ENCODE measurements around the gene C5orf58.

C5orf58 gene

DNA sequence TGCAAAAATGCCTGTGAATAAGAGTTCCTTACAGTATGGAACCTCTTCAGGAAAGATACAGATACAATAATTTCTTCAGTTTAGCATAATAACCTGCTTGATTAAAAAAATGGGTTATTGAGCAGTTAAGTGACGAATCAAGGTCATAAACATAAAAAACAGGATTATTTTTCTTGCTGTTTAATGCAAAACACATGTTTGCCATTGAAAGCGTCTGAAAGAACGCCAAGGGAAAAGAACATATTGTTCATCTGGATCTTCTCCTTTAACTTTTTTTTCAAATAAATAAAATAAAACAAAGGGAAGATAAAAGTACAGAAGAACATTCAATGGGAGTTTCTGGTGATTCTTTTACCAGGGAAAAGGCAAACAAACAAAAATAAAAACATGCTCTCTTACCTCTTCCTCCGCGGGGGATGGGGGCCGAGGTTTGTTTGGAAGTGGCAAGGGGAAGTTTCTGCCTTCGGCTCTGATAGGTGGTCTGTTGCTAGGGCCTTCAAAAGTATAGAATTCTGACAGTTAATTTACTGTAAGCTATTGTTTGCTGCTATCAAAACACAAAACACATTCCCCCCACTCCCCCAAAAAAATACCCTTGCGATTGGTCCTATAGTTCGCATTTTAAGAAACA, 20.1 kb downstream of the C5orf58 start:
- Histone ChIP-seq H3K4me3 (ENCODE audit: insufficient read depth, low read depth, low read length) (no peak overlapping the region), H3K4me1 (ENCODE audit: control insufficient read depth, insufficient read depth, low read length) (peaks cover 36% of the 10 kb centered on the region), H3K9me3 (ENCODE audit: control insufficient read depth, low read length) (no peaks in the 10 kb centered on the region), H3K27ac (ENCODE audit: insufficient read depth, low read depth, low read length, poor library complexity, severe bottlenecking) (no peak overlapping the region), H3K36me3 (ENCODE audit: control insufficient read depth, insufficient read depth, low read length) (no peaks in the 10 kb centered on the region), H3K27me3 (ENCODE audit: control insufficient read depth, insufficient read depth, low read length, poor library complexity, severe bottlenecking) (no peaks in the 10 kb centered on the region)
- WGBS, 2 experiments, result 53 to 72% methylated on average over 5 to 6 of the region's 9 CpGs

DNA sequence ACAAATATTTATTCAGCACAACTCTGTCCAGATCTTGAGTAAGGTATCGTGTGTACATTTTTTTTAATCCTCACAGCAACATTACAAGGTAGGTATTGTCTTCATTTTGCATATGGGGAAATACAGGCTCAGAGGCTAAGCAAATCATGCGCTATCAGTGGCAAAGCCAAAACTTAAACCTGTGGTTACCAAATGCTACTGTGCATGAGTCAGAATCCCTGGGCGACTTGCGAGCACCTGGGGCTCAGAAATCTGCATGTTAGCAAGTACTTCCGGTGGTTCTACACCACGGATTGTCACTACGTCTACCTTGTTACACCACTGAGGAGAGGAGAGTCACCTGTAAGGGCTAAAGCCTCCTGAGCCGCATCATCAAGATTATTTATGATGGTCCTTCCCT, 21.3 kb downstream of the C5orf58 start:
- Histone ChIP-seq H3K36me3 (ENCODE audit: control insufficient read depth, insufficient read depth, low read length) (no peaks in the 10 kb centered on the region), H3K27me3 (ENCODE audit: control insufficient read depth, insufficient read depth, low read length, poor library complexity, severe bottlenecking) (no peaks in the 10 kb centered on the region), H3K4me1 (ENCODE audit: control insufficient read depth, insufficient read depth, low read length) (peaks cover 36% of the 10 kb centered on the region), H3K27ac (ENCODE audit: insufficient read depth, low read depth, low read length, poor library complexity, severe bottlenecking) (no peak overlapping the region), H3K4me3 (ENCODE audit: insufficient read depth, low read depth, low read length) (no peak overlapping the region), H3K9me3 (ENCODE audit: control insufficient read depth, low read length) (no peaks in the 10 kb centered on the region)
- 76 to 77% methylated on average over 8 of the region's 8 CpGs for WGBS, 2 experiments

DNA sequence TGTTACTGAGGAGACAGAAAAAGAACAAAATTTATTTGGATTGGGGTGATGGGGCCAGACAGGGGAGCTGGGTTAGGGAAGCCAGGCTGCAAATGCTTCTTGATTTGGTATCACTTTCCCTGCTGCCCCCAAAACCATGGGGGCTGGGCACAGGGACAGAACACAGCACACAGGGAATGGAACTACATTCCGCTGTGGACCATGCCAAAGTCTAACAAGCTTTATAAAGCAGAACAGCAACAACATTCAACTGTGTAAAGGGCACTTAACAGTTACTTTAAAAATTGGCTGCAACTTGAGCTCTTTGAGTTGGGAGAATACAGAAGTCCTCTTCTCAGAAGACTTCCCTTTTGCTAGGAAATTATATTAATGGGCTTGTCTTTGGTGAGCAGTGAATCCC, 23.8 kb downstream of the C5orf58 start:
- no peak overlapping the region for H3K4me3 ChIP-seq (ENCODE audit: insufficient read depth, low read depth, low read length)
- no peaks in the 10 kb centered on the region for H3K27me3 ChIP-seq (ENCODE audit: control insufficient read depth, insufficient read depth, low read length, poor library complexity, severe bottlenecking)
- WGBS, 2 experiments, result 93 to 100% methylated on average over 1 of the region's 1 CpG
- H3K27ac ChIP-seq (ENCODE audit: insufficient read depth, low read depth, low read length, poor library complexity, severe bottlenecking), result no peak overlapping the region
- no peaks in the 10 kb centered on the region for H3K36me3 ChIP-seq (ENCODE audit: control insufficient read depth, insufficient read depth, low read length)
- H3K4me1 ChIP-seq (ENCODE audit: control insufficient read depth, insufficient read depth, low read length), result peaks cover 38% of the 10 kb centered on the region
- no peaks in the 10 kb centered on the region for H3K9me3 ChIP-seq (ENCODE audit: control insufficient read depth, low read length)

DNA sequence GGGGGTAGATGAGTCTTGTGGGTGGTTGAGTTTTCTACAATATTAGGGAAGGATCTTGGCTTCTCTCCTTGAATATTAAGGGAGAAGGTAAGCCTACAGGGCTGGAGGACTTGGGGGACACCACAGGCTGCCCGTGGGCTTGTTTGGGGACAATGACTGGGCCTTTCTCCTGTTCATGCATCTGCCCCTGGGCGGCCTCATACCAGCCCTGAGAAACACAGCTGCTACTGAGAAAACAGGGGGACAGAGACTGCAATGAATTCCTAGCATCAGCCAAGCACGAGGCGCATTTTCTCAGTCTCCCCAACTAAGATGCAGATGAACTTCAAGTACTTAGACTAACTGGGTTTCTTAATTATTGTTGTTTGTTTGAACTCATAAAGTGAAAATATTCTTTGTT, 24.6 kb downstream of the C5orf58 start:
- Histone ChIP-seq H3K9me3 (ENCODE audit: control insufficient read depth, low read length) (no peaks in the 10 kb centered on the region), H3K4me1 (ENCODE audit: control insufficient read depth, insufficient read depth, low read length) (peaks cover 36% of the 10 kb centered on the region), H3K4me3 (ENCODE audit: insufficient read depth, low read depth, low read length) (no peak overlapping the region), H3K27ac (ENCODE audit: insufficient read depth, low read depth, low read length, poor library complexity, severe bottlenecking) (no peak overlapping the region), H3K27me3 (ENCODE audit: control insufficient read depth, insufficient read depth, low read length, poor library complexity, severe bottlenecking) (no peaks in the 10 kb centered on the region), H3K36me3 (ENCODE audit: control insufficient read depth, insufficient read depth, low read length) (no peaks in the 10 kb centered on the region)
- 92 to 95% methylated on average over 4 of the region's 4 CpGs for WGBS, 2 experiments

DNA sequence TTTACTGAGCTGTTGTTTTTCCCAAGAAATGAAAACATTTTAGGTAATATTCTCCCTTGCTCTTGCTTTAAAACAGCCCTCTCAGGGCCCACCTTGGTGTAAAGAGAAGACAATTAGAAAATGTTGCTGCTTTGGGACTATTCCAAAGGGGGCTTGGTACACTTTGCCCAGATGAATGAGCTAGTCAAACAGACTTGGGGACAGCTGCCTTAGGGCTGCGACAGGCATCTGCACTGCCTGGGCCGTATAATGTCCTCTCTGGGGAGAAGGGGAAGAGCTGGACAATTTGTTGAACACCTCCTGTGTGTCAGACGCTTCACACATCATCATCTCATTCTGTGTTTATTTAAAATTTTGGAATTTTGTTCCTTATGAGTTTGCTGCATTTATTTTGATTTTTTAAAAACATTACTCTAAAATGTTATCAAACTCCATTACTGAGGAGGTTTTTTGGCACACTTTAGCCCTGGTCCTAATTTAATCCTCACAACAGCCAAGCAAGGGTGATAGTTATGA, 28.8 kb downstream of the C5orf58 start:
- Histone ChIP-seq H3K27me3 (ENCODE audit: control insufficient read depth, insufficient read depth, low read length, poor library complexity, severe bottlenecking) (no peaks in the 10 kb centered on the region), H3K4me1 (ENCODE audit: control insufficient read depth, insufficient read depth, low read length) (peaks cover 34% of the 10 kb centered on the region), H3K4me3 (ENCODE audit: insufficient read depth, low read depth, low read length) (no peak overlapping the region), H3K36me3 (ENCODE audit: control insufficient read depth, insufficient read depth, low read length) (no peaks in the 10 kb centered on the region), H3K27ac (ENCODE audit: insufficient read depth, low read depth, low read length, poor library complexity, severe bottlenecking) (no peak overlapping the region), H3K9me3 (ENCODE audit: control insufficient read depth, low read length) (no peaks in the 10 kb centered on the region)
- WGBS, 2 experiments, result 84 to 90% methylated on average over 2 to 3 of the region's 3 CpGs

DNA sequence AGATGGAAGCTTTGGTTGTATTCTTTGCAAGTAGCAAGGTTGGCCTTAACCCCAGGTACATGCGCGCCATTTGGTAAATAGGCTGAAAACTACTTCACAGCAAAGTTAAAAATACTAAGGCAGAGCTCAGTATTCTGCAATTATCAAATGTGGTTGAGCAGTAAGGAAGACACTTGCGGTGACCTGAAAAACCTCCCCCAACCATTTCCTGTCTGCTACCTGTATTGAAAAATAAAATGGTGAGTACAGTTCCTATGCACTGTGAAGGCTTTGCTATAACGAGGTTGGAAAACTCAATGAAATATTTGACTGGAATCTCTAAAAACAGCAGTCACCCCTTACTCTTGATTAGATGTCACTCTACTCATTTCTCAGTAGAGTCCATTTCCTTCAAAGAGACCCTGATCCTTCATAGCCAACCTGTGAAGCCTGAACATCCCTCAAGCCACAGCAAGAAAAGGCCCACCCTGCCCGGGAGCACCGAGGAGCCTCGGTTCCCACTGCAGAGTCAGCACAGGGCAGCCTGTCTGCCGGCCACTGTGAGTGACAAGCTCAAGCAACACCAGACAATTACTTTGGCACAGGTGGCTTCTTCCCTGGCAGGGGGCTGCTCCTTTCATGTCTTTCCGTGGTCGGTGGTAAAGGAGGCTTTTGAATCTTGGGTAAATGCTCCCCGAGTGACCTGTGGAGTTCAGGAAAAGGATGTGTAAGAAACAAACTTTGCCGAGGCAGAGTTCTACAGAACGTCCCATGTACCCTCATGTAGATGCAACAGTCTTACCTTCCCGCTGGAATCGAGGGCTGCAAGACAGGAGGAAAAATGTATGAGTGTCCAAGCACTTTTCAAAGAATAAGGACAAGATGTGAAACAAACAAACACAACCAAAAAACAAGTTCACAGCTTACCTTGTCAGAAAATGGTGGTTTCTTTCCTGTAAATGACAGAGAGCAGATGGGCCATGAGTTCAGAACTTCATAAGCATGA, 29.6 kb downstream of the C5orf58 start:
- WGBS, 2 experiments, result 72 to 75% methylated on average over 14 to 15 of the region's 15 CpGs

DNA sequence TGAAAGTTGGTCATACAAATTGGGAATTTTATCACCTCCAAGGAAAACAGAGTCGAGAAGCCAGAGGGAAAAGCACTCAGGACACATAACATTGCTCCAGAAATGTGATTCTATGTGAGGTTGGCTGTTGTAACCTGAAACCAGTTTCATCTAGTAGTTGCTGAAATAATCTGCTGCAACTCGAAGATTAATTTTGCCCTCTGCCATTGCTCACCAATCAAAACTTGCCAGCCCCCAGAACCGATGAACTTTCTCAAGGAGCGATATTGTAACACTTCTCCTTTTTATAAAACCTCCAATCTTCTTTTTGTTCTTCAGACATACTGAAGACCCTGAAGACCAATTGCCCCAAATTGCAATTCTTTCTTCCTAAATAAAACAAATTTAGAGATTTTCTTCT, 31.1 kb downstream of the C5orf58 start:
- WGBS, 2 experiments, result 96 to 97% methylated on average over 4 of the region's 4 CpGs
- Histone ChIP-seq H3K36me3 (ENCODE audit: control insufficient read depth, insufficient read depth, low read length) (no peaks in the 10 kb centered on the region), H3K9me3 (ENCODE audit: control insufficient read depth, low read length) (no peaks in the 10 kb centered on the region), H3K27ac (ENCODE audit: insufficient read depth, low read depth, low read length, poor library complexity, severe bottlenecking) (no peak overlapping the region), H3K4me1 (ENCODE audit: control insufficient read depth, insufficient read depth, low read length) (peaks cover 32% of the 10 kb centered on the region), H3K4me3 (ENCODE audit: insufficient read depth, low read depth, low read length) (no peak overlapping the region), H3K27me3 (ENCODE audit: control insufficient read depth, insufficient read depth, low read length, poor library complexity, severe bottlenecking) (no peaks in the 10 kb centered on the region)

More for the DNA sequence above, 29.6 kb downstream of the C5orf58 start:
- Histone ChIP-seq H3K27me3 (ENCODE audit: control insufficient read depth, insufficient read depth, low read length, poor library complexity, severe bottlenecking) (no peaks in the 10 kb centered on the region), H3K36me3 (ENCODE audit: control insufficient read depth, insufficient read depth, low read length) (no peaks in the 10 kb centered on the region), H3K9me3 (ENCODE audit: control insufficient read depth, low read length) (no peaks in the 10 kb centered on the region), H3K4me1 (ENCODE audit: control insufficient read depth, insufficient read depth, low read length) (peaks cover 27% of the 10 kb centered on the region), H3K4me3 (ENCODE audit: insufficient read depth, low read depth, low read length) (no peak overlapping the region), H3K27ac (ENCODE audit: insufficient read depth, low read depth, low read length, poor library complexity, severe bottlenecking) (no peak overlapping the region)

DNA sequence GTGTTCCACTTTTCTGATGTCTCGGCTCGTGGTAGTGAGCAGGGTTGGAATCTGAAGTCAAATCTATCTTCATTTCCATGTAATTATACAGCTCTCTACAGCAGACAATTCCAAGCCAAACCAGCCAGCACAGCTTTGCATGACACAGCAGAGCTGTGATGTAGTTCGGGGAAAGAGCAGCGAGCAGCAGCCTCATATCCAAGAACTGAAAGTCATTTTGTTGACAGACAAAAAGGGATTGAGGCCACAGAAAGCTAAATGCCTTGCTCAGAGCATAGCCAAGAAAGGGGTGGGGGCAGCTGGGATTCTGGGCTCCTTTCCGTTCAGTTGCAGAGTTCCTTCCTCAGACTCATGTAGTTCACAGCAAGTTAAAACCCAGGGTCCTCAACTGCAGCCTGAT, 32.7 kb downstream of the C5orf58 start:
- peaks cover 32% of the 10 kb centered on the region for H3K4me1 ChIP-seq (ENCODE audit: control insufficient read depth, insufficient read depth, low read length)
- H3K9me3 ChIP-seq (ENCODE audit: control insufficient read depth, low read length), result no peaks in the 10 kb centered on the region
- H3K27ac ChIP-seq (ENCODE audit: insufficient read depth, low read depth, low read length, poor library complexity, severe bottlenecking), result no peak overlapping the region
- 31 to 37% methylated on average over 5 of the region's 5 CpGs for WGBS, 2 experiments
- no peak overlapping the region for H3K4me3 ChIP-seq (ENCODE audit: insufficient read depth, low read depth, low read length)
- no peaks in the 10 kb centered on the region for H3K36me3 ChIP-seq (ENCODE audit: control insufficient read depth, insufficient read depth, low read length)
- no peaks in the 10 kb centered on the region for H3K27me3 ChIP-seq (ENCODE audit: control insufficient read depth, insufficient read depth, low read length, poor library complexity, severe bottlenecking)

DNA sequence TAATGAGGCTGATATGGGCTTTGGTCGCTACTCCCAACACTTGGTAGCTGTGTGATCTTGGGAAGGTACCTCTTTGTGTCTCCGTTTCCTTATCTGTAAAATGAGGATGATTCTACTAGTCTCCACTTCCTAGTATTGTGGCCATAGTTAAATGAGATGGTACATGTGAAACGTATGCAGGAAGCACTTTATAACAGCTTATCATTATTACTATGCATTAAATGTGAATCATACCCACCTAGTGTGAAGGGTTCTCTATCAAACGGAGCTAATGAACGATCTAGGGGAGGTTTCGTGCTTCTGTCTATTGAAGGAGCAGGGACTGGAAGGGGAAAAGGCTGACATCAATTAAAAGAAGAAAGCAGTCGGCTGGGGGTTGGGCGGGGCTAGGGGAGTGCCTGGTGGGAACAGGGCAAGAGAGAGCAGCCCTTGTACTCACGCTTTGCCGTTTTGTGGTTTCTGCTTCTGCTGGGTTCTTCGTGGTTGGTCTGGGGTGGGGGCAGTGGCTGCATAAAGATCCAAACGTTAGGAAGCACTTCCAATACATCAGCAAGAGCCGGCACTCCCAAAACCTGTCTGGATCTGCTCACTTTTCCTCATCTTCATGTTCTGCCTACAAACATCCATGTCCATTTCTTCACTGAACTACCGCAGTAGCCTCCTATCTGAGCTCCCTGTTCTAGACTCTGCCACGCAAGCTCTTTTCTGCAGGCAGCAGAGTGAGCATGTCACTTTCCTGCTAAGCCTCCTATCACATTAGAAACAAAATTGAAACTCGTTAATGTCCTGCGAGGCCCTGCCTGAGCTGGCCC, 34.0 kb downstream of the C5orf58 start:
- H3K4me1 ChIP-seq (ENCODE audit: control insufficient read depth, insufficient read depth, low read length), result peaks cover 28% of the 10 kb centered on the region
- H3K36me3 ChIP-seq (ENCODE audit: control insufficient read depth, insufficient read depth, low read length), result no peaks in the 10 kb centered on the region
- H3K27ac ChIP-seq (ENCODE audit: insufficient read depth, low read depth, low read length, poor library complexity, severe bottlenecking), result no peak overlapping the region
- no peaks in the 10 kb centered on the region for H3K9me3 ChIP-seq (ENCODE audit: control insufficient read depth, low read length)
- WGBS, 2 experiments, result 69 to 73% methylated on average over 16 of the region's 17 CpGs
- H3K4me3 ChIP-seq (ENCODE audit: insufficient read depth, low read depth, low read length), result no peak overlapping the region
- H3K27me3 ChIP-seq (ENCODE audit: control insufficient read depth, insufficient read depth, low read length, poor library complexity, severe bottlenecking), result no peaks in the 10 kb centered on the region

Data from ectodermal cell (in vitro differentiated cells).